ENCODE measurements around the gene SYPL1. TPM values are rescaled to one million over a fixed set of nuclear protein-coding genes. Genes with fewer than 3 reads are reported as not detected.

Gene SYPL1
- total and polyA plus RNA-seq, 5 donors from 2014 or later, result 37.8 to 80.7 (median 62.3) TPM

- Mint-ChIP-seq H3K4me3 (no peak overlapping the region), H3K4me1 (peaks cover 0 to 10% (median 5%) of the 10 kb centered on the region in 4 donors), H3K9me3 (no peaks in the 10 kb centered on the region), H3K27ac (no peak overlapping the region), H3K27me3 (peaks cover 23% of the 10 kb centered on the region), H3K36me3 (no peaks in the 10 kb centered on the region)
- ATAC-seq (ENCODE audit: low read depth in 2 of 2), result no peak
- H3K27me3 ChIP-seq (ENCODE audit: control insufficient read depth, insufficient read depth, low read length), result no peaks in the 10 kb centered on the region
- no peak for DNase-seq
- no peaks in the 10 kb centered on the region for H3K9me3 ChIP-seq (ENCODE audit: control insufficient read depth in 2 of 2, low read length in 2 of 2)
- no peaks in the 10 kb centered on the region for H3K36me3 ChIP-seq (ENCODE audit: control insufficient read depth, insufficient read depth, low read length)
- H3K4me1 ChIP-seq (ENCODE audit: control insufficient read depth, insufficient read depth, low read length, poor library complexity, severe bottlenecking), result peaks cover under 1% of the 10 kb centered on the region
- H3K27ac ChIP-seq (ENCODE audit: insufficient read depth, low read length, poor library complexity, severe bottlenecking), result no peak overlapping the region
- no peak overlapping the region for H3K4me3 ChIP-seq (ENCODE audit: low read depth, low read length)
These were observed 59.4 kb downstream of the SYPL1 start for GRCh38 chr7:106052681-106053080.

GRCh38 chr7:106050746-106051117 is 61.4 kb downstream of the SYPL1 start:
- Histone ChIP-seq H3K36me3 (ENCODE audit: control insufficient read depth, insufficient read depth, low read length) (no peaks in the 10 kb centered on the region), H3K27ac (ENCODE audit: insufficient read depth, low read length, poor library complexity, severe bottlenecking) (no peak overlapping the region), H3K9me3 (ENCODE audit: control insufficient read depth in 2 of 2, low read length in 2 of 2) (no peaks in the 10 kb centered on the region), H3K27me3 (ENCODE audit: control insufficient read depth, insufficient read depth, low read length) (no peaks in the 10 kb centered on the region), H3K4me3 (ENCODE audit: low read depth, low read length) (no peak overlapping the region), H3K4me1 (ENCODE audit: control insufficient read depth, insufficient read depth, low read length, poor library complexity, severe bottlenecking) (no peaks in the 10 kb centered on the region)
- Mint-ChIP-seq H3K4me1 (no peaks in the 10 kb centered on the region), H3K4me3 (no peak overlapping the region), H3K27ac (no peak overlapping the region), H3K27me3 (peaks cover 22% of the 10 kb centered on the region), H3K9me3 (peaks cover 0 to 2% (median 0%) of the 10 kb centered on the region in 7 donors), H3K36me3 (no peaks in the 10 kb centered on the region)
- ATAC-seq (ENCODE audit: low read depth in 2 of 2) (no peak), DNase-seq (no peak)

GRCh38 chr7:106050002-106050745 is 61.9 kb downstream of the SYPL1 start:
- no peak overlapping the region for H3K27ac Mint-ChIP-seq

GRCh38 chr7:106049139-106049752 is 62.9 kb downstream of the SYPL1 start:
- peaks cover 36% of the 10 kb centered on the region for H3K27me3 Mint-ChIP-seq

More at GRCh38 chr7:106050002-106050745, 61.9 kb downstream of the SYPL1 start:
- Mint-ChIP-seq H3K4me1 (no peaks in the 10 kb centered on the region), H3K27me3 (peaks cover 26% of the 10 kb centered on the region), H3K36me3 (no peaks in the 10 kb centered on the region), H3K4me3 (no peak overlapping the region), H3K9me3 (peaks cover 0 to 2% (median 0%) of the 10 kb centered on the region in 7 donors)
- Histone ChIP-seq H3K27me3 (ENCODE audit: control insufficient read depth, insufficient read depth, low read length) (no peaks in the 10 kb centered on the region), H3K4me1 (ENCODE audit: control insufficient read depth, insufficient read depth, low read length, poor library complexity, severe bottlenecking) (no peaks in the 10 kb centered on the region), H3K4me3 (ENCODE audit: low read depth, low read length) (no peak overlapping the region), H3K27ac (ENCODE audit: insufficient read depth, low read length, poor library complexity, severe bottlenecking) (no peak overlapping the region), H3K9me3 (ENCODE audit: control insufficient read depth in 2 of 2, low read length in 2 of 2) (no peaks in the 10 kb centered on the region), H3K36me3 (ENCODE audit: control insufficient read depth, insufficient read depth, low read length) (no peaks in the 10 kb centered on the region)
- no peak for DNase-seq
- ATAC-seq (ENCODE audit: low read depth in 2 of 2), result no peak

GRCh38 chr7:106048706-106049020 is 63.4 kb downstream of the SYPL1 start:
- H3K4me3 Mint-ChIP-seq, result no peak overlapping the region
- peaks cover 39% of the 10 kb centered on the region for H3K27me3 Mint-ChIP-seq
- Histone ChIP-seq H3K4me1 (ENCODE audit: control insufficient read depth, insufficient read depth, low read length, poor library complexity, severe bottlenecking) (no peaks in the 10 kb centered on the region), H3K9me3 (ENCODE audit: control insufficient read depth in 2 of 2, low read length in 2 of 2) (no peaks in the 10 kb centered on the region), H3K4me3 (ENCODE audit: low read depth, low read length) (no peak overlapping the region), H3K27me3 (ENCODE audit: control insufficient read depth, insufficient read depth, low read length) (peaks cover 3% of the 10 kb centered on the region), H3K36me3 (ENCODE audit: control insufficient read depth, insufficient read depth, low read length) (no peaks in the 10 kb centered on the region), H3K27ac (ENCODE audit: insufficient read depth, low read length, poor library complexity, severe bottlenecking) (no peak overlapping the region)
- no peaks in the 10 kb centered on the region for H3K36me3 Mint-ChIP-seq
- DNase-seq (no peak), ATAC-seq (ENCODE audit: low read depth in 2 of 2) (no peak)
- H3K9me3 Mint-ChIP-seq, result peaks cover 0 to 2% (median 0%) of the 10 kb centered on the region in 7 donors
- no peak overlapping the region for H3K27ac Mint-ChIP-seq
- H3K4me1 Mint-ChIP-seq, result no peaks in the 10 kb centered on the region

More at GRCh38 chr7:106049139-106049752, 62.9 kb downstream of the SYPL1 start:
- Histone ChIP-seq H3K27me3 (ENCODE audit: control insufficient read depth, insufficient read depth, low read length) (peaks cover 3% of the 10 kb centered on the region), H3K36me3 (ENCODE audit: control insufficient read depth, insufficient read depth, low read length) (no peaks in the 10 kb centered on the region), H3K4me3 (ENCODE audit: low read depth, low read length) (no peak overlapping the region), H3K27ac (ENCODE audit: insufficient read depth, low read length, poor library complexity, severe bottlenecking) (no peak overlapping the region), H3K4me1 (ENCODE audit: control insufficient read depth, insufficient read depth, low read length, poor library complexity, severe bottlenecking) (no peaks in the 10 kb centered on the region), H3K9me3 (ENCODE audit: control insufficient read depth in 2 of 2, low read length in 2 of 2) (no peaks in the 10 kb centered on the region)
- ATAC-seq (ENCODE audit: low read depth in 2 of 2) (no peak), DNase-seq (no peak)
- no peaks in the 10 kb centered on the region for H3K4me1 Mint-ChIP-seq
- no peaks in the 10 kb centered on the region for H3K36me3 Mint-ChIP-seq
- peaks cover 0 to 2% (median 0%) of the 10 kb centered on the region in 7 donors for H3K9me3 Mint-ChIP-seq
- H3K4me3 Mint-ChIP-seq, result no peak overlapping the region
- H3K27ac Mint-ChIP-seq, result no peak overlapping the region

GRCh38 chr7:106047818-106048705 is 64.0 kb downstream of the SYPL1 start:
- H3K9me3 ChIP-seq (ENCODE audit: control insufficient read depth in 2 of 2, low read length in 2 of 2), result no peaks in the 10 kb centered on the region
- peaks cover 39% of the 10 kb centered on the region for H3K27me3 Mint-ChIP-seq
- no peak overlapping the region for H3K4me3 ChIP-seq (ENCODE audit: low read depth, low read length)
- H3K9me3 Mint-ChIP-seq, result peaks cover 0 to 2% (median 0%) of the 10 kb centered on the region in 7 donors
- H3K36me3 ChIP-seq (ENCODE audit: control insufficient read depth, insufficient read depth, low read length), result no peaks in the 10 kb centered on the region
- no peaks in the 10 kb centered on the region for H3K4me1 ChIP-seq (ENCODE audit: control insufficient read depth, insufficient read depth, low read length, poor library complexity, severe bottlenecking)
- H3K4me1 Mint-ChIP-seq, result no peaks in the 10 kb centered on the region
- DNase-seq (no peak), ATAC-seq (ENCODE audit: low read depth in 2 of 2) (no peak)
- H3K36me3 Mint-ChIP-seq, result no peaks in the 10 kb centered on the region
- H3K27ac ChIP-seq (ENCODE audit: insufficient read depth, low read length, poor library complexity, severe bottlenecking), result no peak overlapping the region
- no peak overlapping the region for H3K4me3 Mint-ChIP-seq
- no peak overlapping the region for H3K27ac Mint-ChIP-seq
- peaks cover 3% of the 10 kb centered on the region for H3K27me3 ChIP-seq (ENCODE audit: control insufficient read depth, insufficient read depth, low read length)

- peaks cover 0 to 8% (median under 1%) of the 10 kb centered on the region in 4 donors for H3K4me1 Mint-ChIP-seq
- peaks cover 8% of the 10 kb centered on the region for H3K4me1 ChIP-seq (ENCODE audit: control insufficient read depth, insufficient read depth, low read length, poor library complexity, severe bottlenecking)
- DNase-seq (no peak), ATAC-seq (ENCODE audit: low read depth in 2 of 2) (no peak)
- no peak overlapping the region for H3K27ac Mint-ChIP-seq
- H3K9me3 ChIP-seq (ENCODE audit: control insufficient read depth in 2 of 2, low read length in 2 of 2), result no peaks in the 10 kb centered on the region
- H3K27ac ChIP-seq (ENCODE audit: insufficient read depth, low read length, poor library complexity, severe bottlenecking), result no peak overlapping the region
- no peaks in the 10 kb centered on the region for H3K36me3 Mint-ChIP-seq
- H3K4me3 Mint-ChIP-seq, result no peak overlapping the region
- peaks cover 0 to 2% (median 0%) of the 10 kb centered on the region in 7 donors for H3K9me3 Mint-ChIP-seq
- H3K27me3 ChIP-seq (ENCODE audit: control insufficient read depth, insufficient read depth, low read length), result peaks cover 3% of the 10 kb centered on the region
- no peak overlapping the region for H3K4me3 ChIP-seq (ENCODE audit: low read depth, low read length)
- H3K27me3 Mint-ChIP-seq, result peaks cover 41% of the 10 kb centered on the region
- H3K36me3 ChIP-seq (ENCODE audit: control insufficient read depth, insufficient read depth, low read length), result no peaks in the 10 kb centered on the region
These were observed 64.9 kb downstream of the SYPL1 start for GRCh38 chr7:106047184-106047583.
